Stimulated activated naive CD4-positive, alpha-beta T cell (primary cell): Measurements from ENCODE around the gene RTKN2.
"Not testable (repeated sequence)": the region's sequence is repeated elsewhere in the genome, so short reads cannot be mapped to it uniquely, and the experiment has no call there.

Experiments used
- DNase-seq, 6 experiments: peaks; one replicate each; lab custom pipeline; 2025; lab: John Stamatoyannopoulos, UW

RTKN2 gene

DNA sequence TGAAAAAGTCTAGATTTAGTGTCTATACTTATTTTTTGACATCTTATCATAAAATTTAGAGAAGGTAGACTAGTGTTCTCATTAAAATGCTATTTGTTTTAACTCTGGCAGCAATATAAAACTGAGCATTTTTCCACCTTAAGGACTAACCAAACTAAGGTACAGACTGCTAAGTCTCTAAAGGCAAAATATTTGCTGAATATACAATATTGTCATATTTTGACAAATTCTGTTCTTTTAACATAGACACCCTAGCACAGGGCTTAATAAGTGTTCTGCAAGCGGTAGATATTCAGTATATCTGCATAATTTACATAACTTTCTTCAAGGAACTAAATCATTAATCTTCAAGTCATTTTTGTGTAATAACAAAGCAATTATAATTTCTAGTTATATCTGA, 8.6 kb downstream of the RTKN2 start:
- no peak for DNase-seq

DNA sequence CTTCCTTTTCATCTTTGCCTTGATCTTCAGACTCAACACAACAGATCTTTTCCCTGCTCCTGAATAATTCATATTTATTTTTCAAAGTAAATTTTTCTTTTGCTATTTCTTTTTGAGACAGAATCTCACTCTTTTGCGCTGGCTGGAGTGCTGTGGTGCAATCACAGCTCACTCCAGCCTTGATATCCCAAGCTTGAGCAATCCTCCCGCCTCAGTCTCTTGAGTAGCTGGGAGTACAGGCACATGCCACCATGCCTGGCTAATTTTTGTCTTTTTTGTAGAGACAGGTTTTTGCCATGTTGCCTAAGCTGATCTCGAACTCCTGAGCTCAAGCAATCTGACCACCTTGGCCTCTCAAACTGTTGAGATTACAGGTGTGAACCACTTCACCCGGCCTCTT, 9.2 kb downstream of the RTKN2 start:
- DNase-seq, result no peak

DNA sequence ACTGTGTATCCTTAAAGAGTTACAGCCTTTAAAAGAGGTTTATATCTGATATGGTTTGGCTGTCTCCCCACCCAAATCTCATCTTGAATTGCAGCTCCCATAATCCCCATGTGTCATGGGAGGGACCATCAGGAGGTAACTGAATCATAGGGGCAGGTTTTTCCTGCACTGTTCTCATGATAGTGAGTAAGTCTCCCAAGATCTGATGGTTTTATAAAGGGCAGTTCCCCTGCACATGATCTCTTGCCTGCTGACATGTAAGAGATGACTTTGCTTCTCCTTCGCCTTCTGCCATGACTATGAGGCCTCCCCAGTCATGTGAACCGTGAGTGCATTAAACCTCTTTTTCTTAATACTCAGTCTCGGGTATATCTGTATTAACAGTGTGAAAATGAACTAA, 9.7 kb downstream of the RTKN2 start:
- DNase-seq, result no peak

DNA sequence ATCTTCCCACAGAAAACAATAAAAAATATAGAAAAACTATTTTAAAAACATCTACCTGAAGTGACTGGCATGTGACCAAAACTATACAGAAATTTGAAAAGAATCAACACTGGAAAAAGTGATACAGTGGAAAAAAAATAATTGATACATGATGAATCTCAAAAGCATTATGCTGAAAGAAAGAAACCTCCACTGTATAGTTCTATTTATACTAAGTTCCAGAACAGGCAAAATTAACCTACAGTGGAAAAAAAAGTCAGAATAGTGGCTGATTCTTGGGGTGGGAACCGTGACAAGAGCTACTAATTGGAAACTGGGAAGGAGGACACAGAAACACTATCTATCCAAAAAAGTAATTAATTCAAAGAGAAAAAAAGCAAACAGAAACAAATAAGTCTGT, 14.9 kb downstream of the RTKN2 start:
- no peak for DNase-seq

DNA sequence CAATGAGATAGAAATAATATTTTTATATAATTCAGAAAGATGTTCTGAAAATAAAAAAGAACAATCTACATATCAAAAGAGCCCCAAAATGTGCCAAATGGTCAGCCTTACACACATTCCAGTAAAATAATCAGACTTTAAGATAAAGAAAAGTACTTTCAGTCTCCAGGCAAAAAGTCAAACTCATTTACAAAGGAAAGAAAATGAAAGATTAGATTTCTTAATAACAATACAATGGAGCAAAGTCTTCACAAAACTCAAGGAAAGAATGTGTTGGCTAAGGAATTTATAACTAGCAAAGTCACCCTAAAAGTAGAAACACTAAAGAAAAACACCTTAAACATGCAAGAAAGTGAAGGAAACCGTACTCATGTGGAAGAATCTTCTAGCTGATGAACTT, 16.6 kb downstream of the RTKN2 start:
- DNase-seq, result no peak

DNA sequence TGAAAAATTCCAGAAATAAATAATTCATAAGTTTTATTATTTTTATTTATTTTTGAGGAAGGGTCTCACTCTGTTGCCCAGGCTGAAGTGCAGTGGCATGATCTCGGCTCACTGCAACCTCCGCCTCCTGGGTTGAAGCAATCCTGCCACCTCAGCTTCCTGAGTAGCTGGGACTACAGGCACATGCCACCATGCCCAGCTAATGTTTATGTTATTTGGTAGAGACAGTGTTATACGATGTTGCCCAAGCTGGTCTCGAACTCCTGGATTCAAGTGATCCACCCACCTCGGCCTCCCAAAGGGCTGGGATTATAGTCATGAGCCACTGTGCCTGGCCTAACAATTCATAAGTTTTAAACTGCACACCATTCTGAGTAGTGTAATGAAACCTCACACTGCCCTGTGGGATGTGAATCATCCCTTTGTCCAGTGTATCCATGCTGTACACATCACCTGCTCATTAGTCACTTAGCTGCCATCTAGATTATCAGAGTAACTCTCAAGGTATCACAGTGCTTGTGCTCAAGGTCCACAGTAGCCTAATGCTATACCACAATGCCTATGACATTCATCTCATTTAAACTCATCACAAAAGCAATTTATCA, 17.9 kb downstream of the RTKN2 start:
- DNase-seq, result no peak

DNA sequence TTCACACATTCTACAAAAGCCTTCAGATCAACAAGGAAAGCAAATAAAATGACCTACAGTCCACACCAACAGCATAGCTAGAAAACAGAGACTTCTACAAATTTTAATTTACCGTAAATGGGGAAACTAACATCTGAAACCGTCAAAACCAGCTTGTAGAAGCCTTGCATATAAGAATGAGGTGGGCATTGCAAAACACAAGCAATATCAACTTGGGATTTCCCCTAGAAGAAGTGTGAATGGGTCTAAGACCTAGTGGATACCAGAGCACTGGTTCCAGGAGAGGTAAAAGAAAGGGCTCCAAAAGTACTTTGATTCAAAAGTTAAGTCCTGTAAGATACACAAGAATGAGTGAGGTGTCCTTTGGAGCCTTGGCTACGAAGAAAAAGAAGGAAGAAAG, 18.7 kb downstream of the RTKN2 start:
- no peak for DNase-seq

DNA sequence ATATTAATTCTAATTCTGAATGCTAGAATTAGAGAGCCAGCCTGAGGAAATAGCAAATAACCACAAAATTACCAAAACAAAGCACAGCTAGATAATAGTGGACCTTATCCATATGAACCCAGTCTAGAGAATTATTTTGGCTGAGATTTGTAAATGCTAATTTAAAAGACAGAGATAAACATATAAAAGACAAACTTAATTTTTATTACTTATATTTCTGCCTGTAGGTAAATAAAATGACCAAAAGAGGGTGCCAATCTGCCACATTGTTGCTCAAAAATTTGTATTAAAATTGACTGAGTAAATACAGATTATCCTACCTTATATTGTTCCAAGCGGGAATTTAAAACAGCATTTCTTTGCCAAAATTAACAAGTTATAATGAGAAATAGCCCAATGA, 20.2 kb downstream of the RTKN2 start:
- no peak for DNase-seq

DNA sequence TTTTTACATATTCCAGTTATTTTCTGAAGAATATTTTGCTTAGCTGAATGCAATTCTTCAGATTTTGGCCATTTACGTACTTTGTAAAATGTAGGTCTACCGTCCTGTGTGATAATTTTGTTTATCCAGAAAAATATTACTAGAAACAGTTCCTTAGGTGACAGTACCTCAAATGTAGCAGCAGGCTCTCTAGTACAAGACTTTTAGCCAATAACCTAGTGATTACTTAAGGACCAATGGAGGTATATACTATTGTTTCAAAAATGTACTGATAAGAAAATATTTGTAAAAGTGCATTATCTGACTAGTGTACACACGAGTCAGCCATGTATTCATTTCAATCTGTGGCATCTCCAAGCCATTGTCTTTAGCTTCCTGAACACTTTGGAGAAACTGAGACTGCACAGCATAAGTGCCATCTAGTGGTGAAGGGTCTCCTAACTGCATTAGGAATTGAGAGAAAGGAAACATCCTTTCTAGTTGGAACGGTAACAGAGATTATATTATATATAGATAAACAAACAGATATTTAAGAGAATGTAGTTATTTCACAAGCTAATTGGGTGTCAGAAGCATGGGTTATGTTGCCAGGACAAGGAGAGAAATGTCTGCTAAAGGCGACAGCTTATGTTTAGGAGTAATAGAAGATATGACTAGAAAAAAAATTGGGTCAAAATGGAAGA, 23.7 kb downstream of the RTKN2 start:
- peak in 5 of 6 experiments; percentile 4 to 77 (median 39) for DNase-seq

DNA sequence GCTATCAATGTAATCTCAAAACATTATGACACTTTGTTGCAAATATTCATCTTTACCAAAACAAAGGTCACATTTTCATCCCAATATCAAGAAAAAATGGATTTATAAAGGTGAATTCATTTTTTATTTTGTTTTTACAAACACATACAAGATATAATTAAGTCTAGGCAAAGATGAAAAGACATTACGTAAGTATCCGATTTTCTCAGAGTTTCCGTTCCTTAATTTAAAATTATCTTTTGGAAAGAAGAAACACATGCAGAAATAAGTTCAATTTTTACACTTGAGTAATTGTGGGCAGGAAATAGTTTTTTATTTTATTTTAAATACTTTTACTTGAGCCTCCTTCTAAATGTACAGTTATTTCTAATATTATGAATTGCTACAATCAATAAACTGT, 24.6 kb downstream of the RTKN2 start:
- no peak for DNase-seq

DNA sequence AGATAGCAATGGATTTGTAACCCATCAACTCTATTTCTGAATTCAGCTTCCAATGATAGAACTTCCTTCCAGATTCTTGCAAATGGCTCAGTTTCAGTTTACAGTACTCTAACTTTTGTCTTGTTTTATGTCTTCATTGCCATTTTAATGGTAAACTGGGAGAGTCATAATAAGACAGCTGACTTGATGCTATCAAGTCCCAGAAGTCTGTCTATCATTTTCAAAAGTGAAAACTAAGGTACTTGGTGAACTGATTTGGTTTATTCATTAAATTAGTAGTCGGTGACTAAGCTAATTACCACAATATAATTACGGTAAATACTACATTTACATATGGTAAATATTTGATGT, 25.0 kb downstream of the RTKN2 start:
- DNase-seq, result no peak

DNA sequence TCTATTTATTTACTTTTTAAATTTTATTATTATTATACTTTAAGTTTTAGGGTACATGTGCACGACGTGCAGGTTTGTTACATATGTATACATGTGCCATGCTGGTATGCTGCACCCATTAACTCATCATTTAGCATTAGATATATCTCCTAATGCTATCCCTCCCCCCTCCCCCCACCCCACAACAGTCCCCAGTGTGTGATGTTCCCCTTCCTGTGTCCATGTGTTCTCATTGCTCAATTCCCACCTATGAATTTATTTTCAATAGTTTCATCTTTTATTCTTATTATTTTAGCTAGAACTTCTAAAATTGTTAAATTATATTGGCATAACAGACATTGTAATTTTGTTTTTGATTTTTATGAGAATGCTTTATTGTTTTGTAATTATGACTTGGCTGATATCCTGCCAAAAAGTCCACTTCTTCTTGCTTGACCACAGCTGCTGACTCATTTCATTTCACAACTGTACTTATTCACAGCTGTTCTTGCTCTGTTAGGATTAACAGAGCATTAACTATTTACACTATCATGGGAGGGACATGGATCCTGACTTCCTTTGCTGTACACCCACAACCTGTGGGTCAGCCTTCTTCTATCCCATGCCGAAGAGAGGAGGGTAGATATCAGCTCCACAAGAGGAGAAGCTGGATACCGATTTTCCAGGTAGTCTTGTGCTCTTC, 25.5 kb downstream of the RTKN2 start:
- not testable (repeated sequence) for DNase-seq

DNA sequence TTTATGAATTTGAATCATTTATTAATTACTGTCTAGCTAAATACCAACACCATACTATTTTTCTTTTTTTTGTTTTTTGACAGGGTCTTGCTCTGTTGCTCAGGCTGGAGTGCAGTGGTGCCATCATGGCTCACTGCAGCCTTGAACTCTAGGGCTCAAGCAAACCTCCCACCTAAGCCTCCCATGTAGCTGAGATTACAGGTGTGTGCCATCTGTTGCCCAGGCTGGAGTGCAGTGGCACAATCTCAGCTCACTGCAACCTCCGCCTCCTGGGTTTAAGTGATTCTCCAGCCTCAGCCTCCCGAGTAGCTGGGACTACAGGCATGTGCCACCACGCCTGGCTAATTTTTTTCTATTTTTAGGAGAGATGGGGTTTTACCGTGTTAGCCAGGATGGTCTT, 27.1 kb downstream of the RTKN2 start:
- not testable (repeated sequence) for DNase-seq

DNA sequence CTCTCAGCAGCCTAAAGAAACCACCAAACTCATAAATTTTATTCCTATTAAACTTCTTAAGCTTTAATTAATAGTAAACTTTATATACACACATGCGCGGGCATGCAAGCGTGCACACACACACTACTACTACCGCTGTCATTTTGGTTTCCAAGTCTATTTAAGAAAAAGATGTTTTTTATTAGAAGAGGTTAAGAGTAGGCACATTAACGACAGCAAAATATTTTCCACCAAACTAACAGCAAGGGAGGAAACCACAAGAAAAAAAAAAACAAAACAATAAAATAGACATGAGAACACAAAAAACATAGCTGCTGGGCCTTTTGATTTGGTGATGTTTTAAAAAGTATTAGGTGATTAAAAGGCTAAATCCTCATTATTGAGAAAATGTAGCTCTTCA, 28.6 kb downstream of the RTKN2 start:
- no peak for DNase-seq

DNA sequence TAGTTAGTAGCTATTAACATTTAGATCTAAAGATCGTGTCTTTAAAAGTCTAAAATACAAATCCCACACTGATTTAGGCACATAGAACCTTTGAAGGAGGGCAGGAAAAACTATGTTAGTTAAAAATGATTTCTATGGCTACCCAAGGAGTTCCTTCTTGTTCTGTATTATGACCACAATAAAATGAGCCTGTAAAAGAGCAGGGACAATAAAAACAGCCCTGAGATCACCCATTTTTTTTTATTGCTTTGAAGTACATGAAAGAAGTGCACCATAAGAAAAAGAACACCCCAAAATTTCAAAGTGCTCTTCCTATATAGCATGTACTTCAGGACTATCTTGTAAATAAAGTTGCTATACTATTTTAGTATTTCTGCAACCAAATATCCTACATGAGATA, 29.8 kb downstream of the RTKN2 start:
- DNase-seq, result no peak

DNA sequence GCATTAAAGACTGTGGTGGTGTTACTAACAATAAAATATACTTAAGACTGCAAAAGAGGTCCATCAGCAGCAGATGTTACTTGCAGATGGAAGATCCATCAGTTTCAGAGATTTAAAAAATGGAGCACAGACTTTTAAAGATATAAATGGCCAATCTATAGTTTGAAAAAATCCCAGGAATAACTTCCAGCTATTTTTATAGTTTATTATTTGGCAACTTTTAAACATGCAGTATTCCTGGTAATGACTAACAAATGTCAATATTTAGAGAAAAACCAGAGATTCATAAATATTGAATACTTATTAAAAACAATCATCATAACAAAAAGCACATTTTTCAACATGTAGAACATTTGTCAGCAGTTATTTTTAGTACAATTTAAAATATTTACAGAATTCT, 30.7 kb downstream of the RTKN2 start:
- no peak for DNase-seq

DNA sequence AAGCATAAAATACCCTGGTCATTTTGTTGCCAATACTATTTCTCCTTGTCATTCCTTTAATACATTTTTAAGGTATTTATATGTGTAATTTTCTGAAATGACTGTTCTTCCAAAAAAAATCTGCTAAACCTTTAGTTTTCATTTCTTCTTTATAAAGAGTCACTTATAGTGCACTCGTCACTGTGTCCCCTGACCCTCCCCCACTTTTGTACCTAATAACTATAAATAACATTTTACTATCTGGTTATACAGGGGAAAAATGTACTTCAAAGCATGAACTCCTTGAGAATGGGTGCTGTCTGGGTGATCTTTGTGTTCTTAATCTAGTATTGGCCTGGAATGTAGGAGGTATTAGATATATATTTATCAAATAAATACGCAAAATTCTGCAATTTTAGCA, 31.1 kb downstream of the RTKN2 start:
- DNase-seq, result no peak

DNA sequence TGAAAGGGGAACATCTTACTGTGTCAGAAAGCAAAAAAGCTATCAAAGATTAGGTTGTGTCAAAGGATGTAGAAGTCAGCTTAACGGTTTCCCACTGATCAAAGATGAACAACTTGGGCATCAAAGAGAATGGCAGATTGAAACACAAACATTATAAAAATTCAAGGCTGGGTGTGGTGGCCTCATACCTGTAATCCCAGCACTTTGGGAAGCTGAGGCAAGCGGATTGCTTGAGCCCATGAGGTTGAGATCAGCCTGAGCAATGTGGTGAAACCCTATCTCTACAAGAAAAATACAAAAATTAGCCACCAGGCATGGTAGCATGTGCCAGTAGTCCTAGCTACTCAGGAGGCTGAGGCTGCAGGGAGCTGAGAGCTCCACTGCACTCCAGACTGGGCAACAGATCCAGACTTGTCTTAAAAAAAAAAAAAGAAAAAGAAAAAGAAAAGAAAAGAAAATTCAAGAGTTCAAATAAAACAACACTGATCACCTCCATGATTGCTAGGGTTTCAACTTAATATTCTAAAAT, 34.5 kb downstream of the RTKN2 start:
- peak in 2 of 6 experiments; percentile 9 to 10 for DNase-seq

DNA sequence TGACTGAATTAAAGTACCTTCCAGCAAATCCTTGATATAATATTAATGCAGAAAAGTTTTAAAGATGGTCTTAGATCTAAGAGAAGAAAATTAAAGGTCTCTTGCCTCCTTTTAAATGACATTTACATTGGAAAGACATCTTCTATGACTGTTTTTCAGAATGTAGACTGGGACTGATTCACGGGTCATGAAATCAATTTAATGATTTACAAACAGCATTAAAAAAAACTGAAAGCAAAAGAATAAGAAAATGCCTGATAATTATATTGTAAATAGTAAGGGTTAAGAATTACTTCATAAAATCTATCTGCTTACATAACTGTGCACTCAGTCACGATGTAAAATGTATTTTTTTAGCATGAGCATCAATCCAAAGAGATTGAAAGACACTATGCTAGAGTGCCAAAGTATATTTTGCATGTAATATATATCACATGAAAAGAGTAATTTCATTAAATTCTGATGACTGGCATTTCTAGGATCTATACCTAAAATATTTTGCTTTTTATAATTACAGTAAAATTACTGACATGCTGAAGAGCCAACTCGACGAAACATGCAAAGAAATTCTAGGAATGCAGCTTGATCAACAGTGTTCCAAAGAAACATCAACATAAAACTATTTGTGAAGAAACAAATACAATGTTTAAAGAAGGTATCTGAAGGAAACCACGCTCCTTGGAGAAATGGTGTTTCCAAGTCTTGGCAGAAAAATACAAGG, 35.1 kb downstream of the RTKN2 start:
- DNase-seq, result no peak

DNA sequence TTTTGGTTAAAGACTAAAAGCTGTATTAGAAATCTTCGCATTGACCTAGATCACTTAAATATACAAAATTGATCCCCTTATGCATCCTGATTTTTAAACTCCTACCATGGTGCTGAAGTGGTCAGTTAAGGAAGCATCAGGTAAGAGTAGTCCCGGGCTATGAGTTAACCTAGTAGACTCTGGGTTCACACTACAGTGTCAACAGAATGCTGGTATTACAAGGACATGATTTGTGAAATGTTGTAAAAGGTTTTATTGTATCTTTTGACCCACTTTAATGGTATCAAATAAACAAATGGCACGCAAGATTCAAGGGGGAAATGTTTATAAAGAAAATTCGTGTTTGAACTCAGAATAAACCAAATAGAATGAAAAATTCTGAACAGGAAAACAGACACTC, 36.8 kb downstream of the RTKN2 start:
- DNase-seq, result no peak

DNA sequence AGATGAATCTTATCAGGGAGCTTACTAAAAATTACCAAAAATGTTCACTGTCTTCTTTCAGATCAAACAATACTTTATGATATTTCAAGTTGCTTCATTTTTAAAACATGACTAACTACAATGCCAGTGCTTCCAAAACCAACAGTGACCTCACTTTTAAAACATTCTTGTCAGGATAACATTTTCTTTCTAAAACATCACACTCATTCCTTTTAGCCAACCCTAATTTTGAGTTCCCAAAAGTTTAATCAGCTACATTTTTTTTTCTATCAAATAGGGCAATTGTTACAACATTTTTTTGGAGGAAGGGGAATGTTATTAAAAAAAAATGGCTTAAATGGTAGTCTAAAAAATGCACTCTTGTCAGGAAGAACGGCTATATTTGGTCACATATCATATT, 37.3 kb downstream of the RTKN2 start:
- no peak for DNase-seq

DNA sequence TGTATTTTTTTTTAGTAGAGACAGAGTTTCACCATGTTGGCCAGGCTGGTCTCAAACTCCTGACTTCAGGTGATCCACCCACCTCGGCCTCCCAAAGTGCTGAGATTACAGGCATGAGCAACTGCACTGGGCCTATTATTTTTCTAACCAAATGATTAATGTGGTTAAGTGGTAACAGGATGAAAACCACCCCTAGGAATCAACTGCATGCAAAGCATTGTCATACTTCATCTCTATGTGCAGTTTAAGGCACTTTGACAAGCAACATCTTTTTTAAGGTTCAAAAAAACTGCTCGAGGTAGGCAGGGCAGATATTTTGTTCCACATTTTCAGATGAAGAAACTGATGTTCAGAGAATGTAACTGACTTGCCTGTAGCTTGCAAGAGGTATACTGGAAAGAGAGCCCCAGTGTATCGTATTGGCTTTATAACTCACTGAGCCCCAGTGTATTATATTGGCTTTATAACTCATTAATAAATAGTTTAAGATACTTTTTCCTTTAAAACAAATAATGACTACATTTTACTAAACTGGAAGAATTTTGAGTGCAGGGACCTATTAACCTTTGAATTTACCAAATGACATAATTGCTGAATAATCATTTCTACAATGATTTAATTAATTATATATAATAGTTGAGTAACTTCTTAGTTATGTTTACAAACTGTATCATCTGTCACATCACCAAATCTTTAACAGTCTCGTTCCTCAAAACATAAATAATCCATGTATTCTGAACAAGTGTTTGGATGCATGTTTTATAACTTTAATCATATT, 38.1 kb downstream of the RTKN2 start:
- DNase-seq, result peak in 1 of 6 experiments; percentile 11
